BLaER1 treated with 17β-estradiol and CSF1 and Interleukin-3, amounts not matched to agents 10 nM and 100 nM (cell line): ENCODE results near the gene PDE2A.

Experiments
- H3K27ac ChIP-seq, 11 experiments: shearing (Covaris generic); formaldehyde crosslinking; 2 replicates each; pipeline ENCODE4 v1.8.1; 2022
- H3K27me3 ChIP-seq, 11 experiments: shearing (Covaris generic); formaldehyde crosslinking; 2 replicates each; pipeline ENCODE4 v1.8.1; 2022
- H3K36me3 ChIP-seq, 11 experiments: shearing (Covaris generic); formaldehyde crosslinking; 2 replicates each; pipeline ENCODE4 v1.8.1; 2022
- H3K4me1 ChIP-seq, 10 experiments: shearing (Covaris generic); formaldehyde crosslinking; 2 replicates each; pipeline ENCODE4 v1.8.1; 2022
- H3K4me2 ChIP-seq, 11 experiments: shearing (Covaris generic); formaldehyde crosslinking; 2 replicates each; pipeline ENCODE4 v1.8.1; 2022
- H3K4me3 ChIP-seq, 10 experiments: shearing (Covaris generic); formaldehyde crosslinking; 2 replicates each; pipeline ENCODE4 v1.8.1; 2022
- H3K9ac ChIP-seq, 11 experiments: shearing (Covaris generic); formaldehyde crosslinking; 2 replicates each; pipeline ENCODE4 v1.8.1; 2022
- H3K9me3 ChIP-seq, 11 experiments: shearing (Covaris generic); formaldehyde crosslinking; replicated peaks in 1 of 11; 2 replicates each; pipeline ENCODE4 v1.8.1; 2022
- H4K20me1 ChIP-seq, 11 experiments: shearing (Covaris generic); formaldehyde crosslinking; 2 replicates each; pipeline ENCODE4 v1.8.1; 2022
- Cebpa-rat ChIP-seq, 11 experiments: shearing (Covaris generic); IDR thresholded peaks; 2 replicates each; pipeline ENCODE4 v1.8.1; 2022

PDE2A gene

GRCh38 chr11:72692498-72693237, 18.4 kb upstream of the PDE2A start:
- peaks cover 94 to 100% (median 99%) of the 10 kb centered on the region in 11 experiments for H3K36me3 ChIP-seq

GRCh38 chr11:72690166-72690565, 15.9 kb upstream of the PDE2A start:
- no peak overlapping the region for H3K4me3 ChIP-seq
- H3K9ac ChIP-seq = peak overlapping the region in 1 of 11 experiments; percentile 15; a peak in 1 of 22 replicates
- peaks cover 22 to 100% (median 97%) of the 10 kb centered on the region in 11 experiments for H4K20me1 ChIP-seq
- peaks cover 21 to 85% (median 36%) of the 10 kb centered on the region in 10 experiments for H3K4me1 ChIP-seq
- no peaks in the 10 kb centered on the region for H3K9me3 ChIP-seq
- no peaks in the 10 kb centered on the region for H3K27me3 ChIP-seq
- H3K4me2 ChIP-seq = peak overlapping the region in 3 of 11 experiments; percentile 5 to 11 (median 7); a peak in 1 of 22 replicates
- TF ChIP-seq Cebpa-rat (IDR thresholded peaks at IDR 0.05) = no peak
- peaks cover 90 to 100% (median 97%) of the 10 kb centered on the region in 11 experiments for H3K36me3 ChIP-seq
- no peak overlapping the region for H3K27ac ChIP-seq

More at GRCh38 chr11:72692498-72693237, 18.4 kb upstream of the PDE2A start:
- Histone ChIP-seq H3K27me3 (no peaks in the 10 kb centered on the region), H3K4me2 (no peak overlapping the region), H4K20me1 (peaks cover 0 to 100% (median 90%) of the 10 kb centered on the region in 11 experiments; a peak in 19 of 22 replicates), H3K9me3 (no peaks in the 10 kb centered on the region), H3K9ac (peak overlapping the region in 2 of 11 experiments; percentile 13 to 25; a peak in 1 of 22 replicates), H3K4me3 (no peak overlapping the region), H3K27ac (no peak overlapping the region), H3K4me1 (peaks cover 0 to 79% (median 14%) of the 10 kb centered on the region in 10 experiments; a peak in 13 of 20 replicates)
- no peak for TF ChIP-seq Cebpa-rat (IDR thresholded peaks at IDR 0.05)

DNA sequence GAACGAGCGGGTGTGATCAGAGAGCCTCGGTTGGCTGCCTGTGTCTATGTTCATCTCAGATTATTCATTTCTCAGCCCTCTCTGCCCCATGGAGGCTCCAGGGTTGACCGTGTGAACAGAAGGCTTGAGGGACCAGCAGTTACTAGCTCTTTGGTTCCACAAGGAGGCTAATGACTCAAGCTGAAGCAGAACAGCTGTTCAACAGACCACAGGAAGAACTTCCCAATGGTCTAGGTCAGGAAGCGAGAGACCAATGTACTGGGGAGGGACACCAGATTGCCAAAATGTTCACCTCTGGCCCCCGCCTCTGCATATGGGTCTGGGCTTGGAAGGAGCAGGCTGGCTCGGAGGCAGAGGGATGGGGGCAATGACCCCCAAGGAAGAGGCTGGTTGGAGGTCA, 14.7 kb upstream of the PDE2A start:
- TF ChIP-seq Cebpa-rat (IDR thresholded peaks at IDR 0.05) = no peak
- H3K9ac ChIP-seq = peak overlapping the region in 2 of 11 experiments; percentile 11 to 43; a peak in 2 of 22 replicates
- no peak overlapping the region for H3K4me3 ChIP-seq
- no peak overlapping the region; a peak in 1 of 22 replicates for H3K27ac ChIP-seq
- peaks cover 88 to 100% (median 97%) of the 10 kb centered on the region in 11 experiments for H3K36me3 ChIP-seq
- H3K27me3 ChIP-seq = no peaks in the 10 kb centered on the region
- H4K20me1 ChIP-seq = peaks cover 34 to 100% (median 97%) of the 10 kb centered on the region in 11 experiments
- peaks cover 27 to 98% (median 48%) of the 10 kb centered on the region in 10 experiments for H3K4me1 ChIP-seq
- peak overlapping the region in 2 of 11 experiments; percentile 11 to 24; a peak in 1 of 22 replicates for H3K4me2 ChIP-seq
- no peaks in the 10 kb centered on the region for H3K9me3 ChIP-seq

DNA sequence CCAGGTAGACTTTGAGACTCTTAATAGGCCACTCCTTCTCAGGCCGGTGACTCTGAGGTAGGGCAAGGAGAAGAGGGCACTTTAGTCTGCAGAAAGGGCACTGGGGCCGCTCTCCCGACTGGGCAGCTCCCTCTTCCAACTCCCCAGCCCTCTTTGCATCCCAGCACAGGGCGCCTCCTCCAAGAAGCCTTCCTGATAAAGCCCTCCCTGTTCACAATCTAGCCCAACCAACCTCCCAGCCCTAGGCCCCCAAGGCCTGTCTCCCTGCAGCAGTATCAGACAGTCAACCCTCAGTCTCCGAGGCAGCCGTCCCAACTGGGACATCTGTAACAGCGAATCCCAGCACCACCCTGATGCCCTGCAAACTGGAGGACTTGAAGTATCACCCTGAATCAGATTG, 14.3 kb upstream of the PDE2A start:
- TF ChIP-seq Cebpa-rat (IDR thresholded peaks at IDR 0.05) = no peak
- H3K9me3 ChIP-seq = no peaks in the 10 kb centered on the region
- peaks cover 27 to 97% (median 48%) of the 10 kb centered on the region in 10 experiments for H3K4me1 ChIP-seq
- no peaks in the 10 kb centered on the region for H3K27me3 ChIP-seq
- peak overlapping the region in 1 of 11 experiments; percentile 37; a peak in 1 of 22 replicates for H3K9ac ChIP-seq
- H3K4me3 ChIP-seq = no peak overlapping the region
- no peak overlapping the region; a peak in 1 of 22 replicates for H3K4me2 ChIP-seq
- H3K27ac ChIP-seq = no peak overlapping the region
- peaks cover 38 to 100% (median 99%) of the 10 kb centered on the region in 11 experiments for H4K20me1 ChIP-seq
- peaks cover 85 to 100% (median 97%) of the 10 kb centered on the region in 11 experiments for H3K36me3 ChIP-seq

DNA sequence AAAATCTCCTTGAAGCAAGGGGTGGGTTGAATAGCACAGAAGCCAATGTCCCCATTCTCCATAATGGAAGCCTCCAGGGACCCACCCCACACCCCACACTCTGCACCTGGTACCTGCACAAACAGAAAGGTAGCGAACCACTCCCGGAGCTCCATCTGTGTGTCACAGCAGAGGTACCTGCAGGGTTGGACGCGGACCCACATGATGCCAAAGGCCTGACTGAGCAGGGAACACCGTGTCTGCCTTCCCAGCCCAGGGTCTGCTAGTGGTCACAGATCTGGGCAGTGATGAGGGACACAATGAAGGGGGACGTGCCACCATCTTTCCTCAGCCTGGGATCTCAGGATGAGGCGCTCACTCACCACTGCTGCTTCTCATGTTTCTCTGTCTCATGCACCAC, 13.1 kb upstream of the PDE2A start:
- Histone ChIP-seq H3K4me1 (peaks cover 27 to 85% (median 48%) of the 10 kb centered on the region in 10 experiments), H3K27me3 (no peaks in the 10 kb centered on the region), H3K9me3 (no peaks in the 10 kb centered on the region), H3K27ac (peak overlapping the region in 4 of 11 experiments; percentile 47 to 68 (median 66); a peak in 6 of 22 replicates), H3K4me3 (no peak overlapping the region), H3K36me3 (peaks cover 74 to 96% (median 92%) of the 10 kb centered on the region in 11 experiments), H3K9ac (peak overlapping the region in 5 of 11 experiments; percentile 13 to 46 (median 33); a peak in 5 of 22 replicates), H3K4me2 (peak overlapping the region in 6 of 11 experiments; percentile 0 to 61 (median 32); a peak in 3 of 22 replicates), H4K20me1 (peaks cover 44 to 100% (median 98%) of the 10 kb centered on the region in 11 experiments)
- TF ChIP-seq Cebpa-rat (IDR thresholded peaks at IDR 0.05) = no peak

DNA sequence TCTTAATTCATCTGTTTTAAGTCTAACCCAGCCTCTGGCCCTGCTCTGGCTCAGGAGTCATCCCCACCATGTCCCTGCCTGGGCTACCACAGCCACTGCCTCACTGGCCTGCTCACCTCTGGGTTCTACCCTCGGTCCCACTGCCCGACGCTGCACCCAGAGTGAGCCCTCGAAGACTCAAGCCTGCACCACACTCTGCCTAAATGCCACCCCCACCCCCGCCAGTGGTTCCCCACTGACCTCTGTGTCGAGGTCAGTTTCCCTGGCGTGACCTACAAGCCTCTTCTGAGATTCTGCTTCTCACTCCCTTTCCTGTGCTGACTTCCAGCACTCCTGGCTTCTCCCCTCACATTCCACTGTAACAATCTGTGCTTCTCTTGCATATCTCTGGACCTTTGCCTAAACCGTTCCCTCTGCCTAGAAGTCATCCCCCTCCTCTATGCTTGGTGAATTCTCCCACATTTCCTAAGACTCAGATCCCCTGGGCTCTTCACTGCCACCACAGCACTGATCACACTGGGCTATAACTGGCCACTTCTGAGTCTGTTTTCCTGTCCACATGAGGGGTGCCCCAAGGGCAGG, 12.5 kb upstream of the PDE2A start:
- H4K20me1 ChIP-seq = peaks cover 48 to 100% (median 98%) of the 10 kb centered on the region in 11 experiments
- H3K9me3 ChIP-seq = no peaks in the 10 kb centered on the region
- no peaks in the 10 kb centered on the region for H3K27me3 ChIP-seq
- peak overlapping the region in 10 of 11 experiments; percentile 10 to 55 (median 30); a peak in 10 of 22 replicates for H3K9ac ChIP-seq
- no peak overlapping the region for H3K4me3 ChIP-seq
- H3K4me1 ChIP-seq = peaks cover 27 to 79% (median 48%) of the 10 kb centered on the region in 10 experiments
- peak overlapping the region in 9 of 11 experiments; percentile 17 to 68 (median 47); a peak in 16 of 22 replicates for H3K27ac ChIP-seq
- H3K36me3 ChIP-seq = peaks cover 68 to 96% (median 86%) of the 10 kb centered on the region in 11 experiments
- H3K4me2 ChIP-seq = peak overlapping the region in 8 of 11 experiments; percentile 13 to 61 (median 30); a peak in 14 of 22 replicates
- no peak for TF ChIP-seq Cebpa-rat (IDR thresholded peaks at IDR 0.05)

DNA sequence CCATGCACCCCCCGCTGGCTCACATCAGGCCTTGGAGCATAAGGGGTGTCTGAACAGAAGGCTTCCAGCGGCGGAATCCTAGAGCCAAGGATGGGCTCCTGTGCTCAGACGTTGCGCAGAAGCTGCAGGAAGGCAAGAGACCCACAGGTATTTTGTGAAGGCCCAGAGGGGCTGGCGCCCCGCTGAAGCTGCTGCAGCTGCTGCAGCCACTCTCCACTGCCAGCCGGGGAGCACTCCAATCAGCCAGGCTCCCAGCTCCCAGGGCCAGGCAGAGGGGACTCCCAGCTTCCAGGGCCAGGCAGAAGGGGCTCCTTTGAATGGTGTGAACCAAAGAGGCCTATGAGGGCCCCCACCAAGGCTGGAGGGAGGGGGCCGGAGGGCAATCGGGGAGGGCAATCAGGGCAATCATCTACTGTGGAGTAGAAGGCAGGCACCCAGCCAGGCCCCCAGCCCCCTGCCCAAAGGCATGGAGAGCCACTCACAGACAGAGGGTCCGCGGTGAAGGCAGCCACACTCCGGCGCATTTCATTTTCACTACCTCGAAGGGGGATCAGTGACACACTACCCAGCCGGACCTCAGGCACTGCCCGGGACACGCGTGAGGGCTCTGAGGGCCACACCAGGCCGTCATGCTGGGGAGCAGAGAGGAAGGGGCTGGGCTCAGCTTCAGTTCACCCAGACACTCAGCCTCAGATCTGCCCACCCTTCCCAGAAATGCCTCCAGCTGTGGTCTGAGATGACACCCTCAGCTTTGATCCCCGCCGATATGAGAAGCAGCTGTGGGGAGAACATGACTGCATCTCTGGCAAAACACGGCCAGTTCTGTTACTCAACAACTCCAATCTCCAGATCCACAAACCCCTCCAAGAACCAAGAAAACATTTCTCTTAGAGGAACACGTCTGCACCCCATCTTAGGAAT, 11.6 kb upstream of the PDE2A start:
- Histone ChIP-seq H3K9ac (peak overlapping the region; percentile 10 to 55 (median 26); a peak in 12 of 22 replicates), H3K27me3 (peaks cover 0 to under 1% (median 0%) of the 10 kb centered on the region in 11 experiments; a peak in 2 of 22 replicates), H3K4me3 (no peak overlapping the region), H4K20me1 (peaks cover 53 to 100% (median 98%) of the 10 kb centered on the region in 11 experiments), H3K9me3 (no peaks in the 10 kb centered on the region), H3K4me1 (peaks cover 27 to 70% (median 46%) of the 10 kb centered on the region in 10 experiments), H3K27ac (peak overlapping the region in 9 of 11 experiments; percentile 17 to 68 (median 47); a peak in 13 of 22 replicates), H3K36me3 (peaks cover 59 to 87% (median 76%) of the 10 kb centered on the region in 11 experiments), H3K4me2 (peak overlapping the region in 9 of 11 experiments; percentile 3 to 61 (median 30); a peak in 12 of 22 replicates)
- no peak; a peak in 1 of 22 replicates for TF ChIP-seq Cebpa-rat (IDR thresholded peaks at IDR 0.05)
